H1 (cell line): ENCODE measurements around the gene C17orf114.
A peak's percentile ranks its signal among the peaks of the same experiment; 100 is the strongest.

ENCODE experiments used
- CTCF ChIA-PET: fragments of 300-600 bp; sonication (Branson Sonifier 250); formaldehyde crosslinking; loops from one replicate; lab custom pipeline; 2021; ENCODE audit not compliant: partially characterized antibody; lab: Charles Lee
- POLR2A ChIA-PET: fragments of 300-600 bp; sonication (Branson Sonifier 250); formaldehyde crosslinking; loops from one replicate; lab custom pipeline; 2021; ENCODE audit warnings: inconsistent platforms; ENCODE audit not compliant: partially characterized antibody; lab: Charles Lee
- DNase-seq, 2 experiments: peaks; one replicate each; pipeline versions ENCODE4 v3.0.0 to v3.0.0-alpha.2; 2010 to 2022; ENCODE audit warnings: low spot score in 2 of 2, low read depth in 1 of 2, mixed read lengths in 1 of 2
- FAIRE-seq: peaks from 2 replicates; lab custom pipeline; 2011; peaks lifted over from hg19 to GRCh38; lab: Jason Lieb, UNC
- H2AFZ ChIP-seq: 2 replicates; pipeline ENCODE4 v1.8.1; 2012; ENCODE audit warnings: low read length, inconsistent platforms
- H2AK5ac ChIP-seq: 2 replicates; pipeline ENCODE4 v1.6.1; 2013; ENCODE audit warnings: low read depth, low read length
- H2BK120ac ChIP-seq: replicated peaks from 2 replicates; pipeline ENCODE3; 2013; ENCODE audit warnings: low read depth, low read length, inconsistent platforms
- H2BK12ac ChIP-seq: 2 replicates; pipeline ENCODE4 v1.6.1; 2013; ENCODE audit warnings: low read depth, low read length
- H2BK15ac ChIP-seq: 2 replicates; pipeline ENCODE4 v1.6.1; 2013; ENCODE audit warnings: low read length
- H2BK20ac ChIP-seq: 2 replicates; pipeline ENCODE4 v1.6.1; 2013; ENCODE audit warnings: low read length
- H2BK5ac ChIP-seq: 2 replicates; pipeline ENCODE4 v1.6.1; 2013; ENCODE audit warnings: low read depth, low read length
- H3K14ac ChIP-seq: 2 replicates; pipeline ENCODE4 v1.6.1; 2013; ENCODE audit warnings: inconsistent platforms; ENCODE audit not compliant: insufficient read length
- H3K18ac ChIP-seq: 2 replicates; pipeline ENCODE4 v1.6.1; 2013; ENCODE audit warnings: low read length; ENCODE audit errors: extremely low read depth
- H3K23ac ChIP-seq: 2 replicates; pipeline ENCODE4 v1.6.1; 2013; ENCODE audit warnings: inconsistent platforms; ENCODE audit not compliant: insufficient read length
- H3K23me2 ChIP-seq: 2 replicates; pipeline ENCODE4 v1.6.1; 2013; ENCODE audit warnings: low read depth, low read length
- H3K27ac ChIP-seq: 2 replicates; pipeline ENCODE4 v1.6.1; 2011; ENCODE audit warnings: low read depth, low read length, inconsistent platforms
- H3K27me3 ChIP-seq, 4 experiments: replicated peaks in 1 of 4; 1 replicate in 1 of 4; 2 replicates in 3 of 4; pipeline versions ENCODE4 v1.6.1 to v1.8.1; 2011 to 2013; ENCODE audit warnings: low read length in 3 of 4, mild to moderate bottlenecking in 3 of 4, inconsistent platforms in 2 of 4, mixed read lengths in 2 of 4, moderate library complexity in 1 of 4; ENCODE audit not compliant: control insufficient read depth in 3 of 4, insufficient read depth in 3 of 4; ENCODE audit errors: extremely low read depth in 1 of 4
- H3K36me3 ChIP-seq, 4 experiments: 2 replicates each; pipeline versions ENCODE4 v1.6.1 to v1.8.1; 2011 to 2013; ENCODE audit warnings: mild to moderate bottlenecking in 4 of 4, low read length in 3 of 4, moderate library complexity in 2 of 4, control low read depth in 1 of 4, inconsistent platforms in 1 of 4; ENCODE audit not compliant: insufficient read depth in 4 of 4, control insufficient read depth in 2 of 4
- H3K4ac ChIP-seq: replicated peaks from 2 replicates; pipeline ENCODE3; 2013; ENCODE audit warnings: low read length, low read depth, mixed read lengths, inconsistent platforms; ENCODE audit not compliant: insufficient read length
- H3K4me1 ChIP-seq, 4 experiments: replicated peaks in 1 of 4; 1 replicate in 1 of 4; 2 replicates in 3 of 4; pipeline versions ENCODE4 v1.6.1 to v1.8.1; 2011 to 2013; ENCODE audit warnings: low read length in 3 of 4, inconsistent platforms in 2 of 4, mixed read lengths in 1 of 4; ENCODE audit not compliant: insufficient read depth in 4 of 4, control insufficient read depth in 3 of 4
- H3K4me2 ChIP-seq, 2 experiments: 2 replicates each; pipeline versions ENCODE4 v1.6.1 to v1.8.1; 2011 to 2013; ENCODE audit warnings: low read depth in 2 of 2, low read length in 2 of 2, control low read depth in 1 of 2, inconsistent platforms in 1 of 2, mild to moderate bottlenecking in 1 of 2; ENCODE audit not compliant: insufficient read depth in 1 of 2
- H3K4me3 ChIP-seq, 4 experiments: fragments of 200-600, 300-600 bp in 1 of 4; sonication (generic), shearing (Covaris generic), sonication (Bioruptor Twin) in 1 of 4; 2 replicates each; pipeline versions ENCODE4 v1.5.1 to v1.8.1; 2011 to 2016; ENCODE audit warnings: low read length in 4 of 4, low read depth in 3 of 4, control low read depth in 2 of 4, inconsistent platforms in 2 of 4, mild to moderate bottlenecking in 2 of 4, mixed read lengths in 1 of 4, moderate library complexity in 1 of 4; ENCODE audit not compliant: insufficient read depth in 2 of 4; ENCODE audit errors: extremely low read depth in 1 of 4
- H3K56ac ChIP-seq: replicated peaks from 2 replicates; pipeline ENCODE3; 2013; ENCODE audit warnings: low read depth, mild to moderate bottlenecking, mixed read lengths, low read length, inconsistent platforms; ENCODE audit not compliant: insufficient read length
- H3K79me1 ChIP-seq: 2 replicates; pipeline ENCODE4 v1.6.1; 2013; ENCODE audit warnings: low read depth, low read length, control low read depth
- H3K79me2 ChIP-seq, 2 experiments: 2 replicates each; pipeline versions ENCODE4 v1.6.1 to v1.8.1; 2012 to 2013; ENCODE audit warnings: low read length in 2 of 2, mild to moderate bottlenecking in 2 of 2, inconsistent platforms in 1 of 2; ENCODE audit not compliant: insufficient read depth in 2 of 2, control insufficient read depth in 1 of 2
- H3K9ac ChIP-seq, 4 experiments: replicated peaks in 1 of 4; 1 replicate in 1 of 4; 2 replicates in 3 of 4; pipeline versions ENCODE4 v1.6.1 to v1.8.1; 2011 to 2013; ENCODE audit warnings: low read depth in 3 of 4, low read length in 3 of 4, control low read depth in 2 of 4, mild to moderate bottlenecking in 2 of 4, moderate library complexity in 2 of 4, inconsistent platforms in 1 of 4; ENCODE audit errors: extremely low read depth in 1 of 4
- H3K9me3 ChIP-seq, 2 experiments: 2 replicates each; pipeline versions ENCODE4 v1.6.1 to v1.8.1; 2012 to 2013; ENCODE audit warnings: mild to moderate bottlenecking in 2 of 2, moderate library complexity in 2 of 2, control low read depth in 1 of 2, inconsistent platforms in 1 of 2, low read depth in 1 of 2, low read length in 1 of 2, mixed read lengths in 1 of 2; ENCODE audit not compliant: insufficient read depth in 2 of 2
- H4K20me1 ChIP-seq, 2 experiments: replicated peaks in 1 of 2; 2 replicates each; pipeline versions ENCODE3 to v1.8.1; 2011 to 2013; ENCODE audit warnings: inconsistent platforms in 2 of 2, low read length in 2 of 2, mild to moderate bottlenecking in 1 of 2; ENCODE audit not compliant: insufficient read depth in 2 of 2, control insufficient read depth in 1 of 2
- H4K5ac ChIP-seq: 2 replicates; pipeline ENCODE4 v1.6.1; 2013; ENCODE audit warnings: low read length, low read depth, mixed read lengths, inconsistent platforms; ENCODE audit not compliant: insufficient read length
- H4K8ac ChIP-seq: 2 replicates; pipeline ENCODE4 v1.8.0; 2013; ENCODE audit warnings: mild to moderate bottlenecking, moderate library complexity, low read length, inconsistent platforms; ENCODE audit not compliant: insufficient read depth; ENCODE audit errors: extremely low read depth
- H4K91ac ChIP-seq: replicated peaks from 2 replicates; pipeline ENCODE3; 2013; ENCODE audit warnings: low read length, mixed read lengths, inconsistent platforms; ENCODE audit not compliant: insufficient read length
- CBX5 ChIP-seq: fragments of 300-800, 300-1000 bp; sonication (generic); IDR thresholded peaks from 2 replicates; pipeline ENCODE4 v1.7.1; 2016; ENCODE audit warnings: antibody characterized with exemption, low read length, low read depth
- KDM1A ChIP-seq: fragments of 200-600, 300-600 bp; sonication (generic); IDR thresholded peaks from 2 replicates; pipeline ENCODE4 v1.7.1; 2016; ENCODE audit warnings: mild to moderate bottlenecking, low read length, borderline replicate concordance
- RBBP5 ChIP-seq: IDR thresholded peaks from 2 replicates; pipeline ENCODE4 v1.7.1; 2012; ENCODE audit warnings: low read depth, mild to moderate bottlenecking, inconsistent platforms, low read length, moderate library complexity, borderline replicate concordance
- SP2 ChIP-seq: IDR thresholded peaks from 2 replicates; pipeline ENCODE4 v1.6.1; 2012; ENCODE audit warnings: mild to moderate bottlenecking, low read length, inconsistent platforms
- TAF1 ChIP-seq: IDR thresholded peaks from 2 replicates; pipeline ENCODE4 v1.6.1; 2011; ENCODE audit warnings: mild to moderate bottlenecking, low read depth, low read length
- WGBS, 2 experiments: shearing (Covaris generic) in 1 of 2; methylation state at CpG; one replicate each; pipeline versions ENCODE4 v1.1.6 to v1.1.7; 2013 to 2015; ENCODE audit warnings: low lambda C conversion rate in 2 of 2, mixed read lengths in 2 of 2, inconsistent platforms in 1 of 2, low coverage in 1 of 2, missing lambda C conversion rate in 1 of 2; ENCODE audit not compliant: insufficient replicate concordance in 2 of 2, insufficient coverage in 1 of 2, insufficient read length in 1 of 2; ENCODE audit errors: extremely low coverage in 1 of 2, missing lambda C conversion rate in 1 of 2; 5-methylcytosine and 5-hydroxymethylcytosine counted together

C17orf114 gene

DNA sequence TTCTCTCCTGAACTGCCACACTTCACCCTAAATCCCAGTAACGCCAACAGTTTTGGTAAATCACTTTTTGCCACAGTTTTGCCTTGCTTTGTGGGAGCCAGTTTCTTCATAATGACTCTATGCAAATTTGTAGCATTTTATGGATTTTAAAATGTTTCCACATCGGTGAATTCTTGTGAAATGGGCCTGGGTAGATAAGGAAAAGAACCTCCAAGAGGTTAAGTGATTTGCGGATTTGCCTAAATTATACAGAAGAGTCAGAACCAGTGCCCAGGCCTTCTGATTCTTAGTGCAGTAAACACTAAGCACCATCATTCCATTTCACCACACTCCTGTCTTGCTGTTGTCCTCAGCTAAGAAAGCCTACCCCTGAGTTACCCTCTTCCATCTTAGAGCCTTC lies 49.0 kb upstream of the C17orf114 start:
- no peak overlapping the region for H3K4ac ChIP-seq
- no peak overlapping the region for H2BK20ac ChIP-seq
- H4K91ac ChIP-seq = peak overlapping the region; percentile 75
- no peak overlapping the region for H3K27ac ChIP-seq
- H3K23ac ChIP-seq = no peak overlapping the region
- no peak overlapping the region; a peak in 1 of 7 replicates for H3K9ac ChIP-seq
- H3K23me2 ChIP-seq = peaks cover 7% of the 10 kb centered on the region; the same call in 1 of the 2 replicates
- H2BK15ac ChIP-seq = peak overlapping the region; percentile 6; the same call in 1 of the 2 replicates
- CTCF ChIA-PET = interaction anchor here (1.2 to 1.5 kb wide), 2 partner anchors 14 to 18 kb away, joined by 3 to 4 read pairs; partner anchors contain the start of gene MINK1
- no peak overlapping the region for H4K5ac ChIP-seq
- H2AFZ ChIP-seq = no peak overlapping the region
- peaks cover 13% of the 10 kb centered on the region for H3K79me1 ChIP-seq
- FAIRE-seq (no peak), DNase-seq (no peak)
- H3K4me1 ChIP-seq = peaks cover 14 to 37% (median 29%) of the 10 kb centered on the region in 4 experiments
- no peaks in the 10 kb centered on the region; a peak in 1 of 8 replicates for H3K36me3 ChIP-seq
- H2AK5ac ChIP-seq = peak overlapping the region; percentile 54; the same call in 1 of the 2 replicates
- no peak overlapping the region; a peak in 1 of 4 replicates for H3K4me2 ChIP-seq
- no peaks in the 10 kb centered on the region for H3K9me3 ChIP-seq
- H3K56ac ChIP-seq = no peak overlapping the region
- no peak overlapping the region for H3K14ac ChIP-seq
- peak overlapping the region; percentile 75; the same call in 1 of the 2 replicates for H4K8ac ChIP-seq
- no peaks in the 10 kb centered on the region for H4K20me1 ChIP-seq
- no peak overlapping the region for H2BK5ac ChIP-seq
- 84% methylated on average over 3 of the region's 3 CpGs; no CpG with 5 or more reads in 1 of the 2 experiments for WGBS, 2 experiments
- peak overlapping the region; percentile 32; the same call in 1 of the 2 replicates for H2BK12ac ChIP-seq
- H3K4me3 ChIP-seq = no peak overlapping the region
- POLR2A ChIA-PET = interaction anchor here (1.5 to 3.1 kb wide), 3 partner anchors 8 to 13 kb away, joined by 3 to 15 read pairs (median 5); no protein-coding TSS in a partner anchor
- no peak overlapping the region for H2BK120ac ChIP-seq
- peaks cover 4 to 54% of the 10 kb centered on the region in 2 experiments for H3K79me2 ChIP-seq
- H3K18ac ChIP-seq = no peak overlapping the region
- H3K27me3 ChIP-seq = no peaks in the 10 kb centered on the region
- no peak for TF ChIP-seq CBX5
- TF ChIP-seq TAF1 = no peak
- no peak for TF ChIP-seq KDM1A
- TF ChIP-seq RBBP5 = no peak
- no peak for TF ChIP-seq SP2
